Smooth muscle cell (in vitro differentiated cells): ENCODE data around the gene DGKD. TPM values are rescaled to one million over a fixed set of nuclear protein-coding genes. Genes with fewer than 3 reads are reported as not detected.

ENCODE experiments used
- DNase-seq: peaks from one replicate; lab custom pipeline; 2025; ENCODE audit not compliant: unreplicated experiment; lab: John Stamatoyannopoulos, UW
- H2AFZ ChIP-seq: fragments of 200-600 bp; sonication (generic); 2 replicates; pipeline ENCODE4 v1.6.0; 2016; ENCODE audit warnings: antibody characterized with exemption, low read depth, mild to moderate bottlenecking
- H3F3A ChIP-seq: fragments of 200-600 bp; sonication (generic); 2 replicates; pipeline ENCODE4 v1.6.0; 2017; ENCODE audit warnings: antibody characterized with exemption, low read depth
- H3K27ac ChIP-seq: fragments of 200-600 bp; sonication (generic); 2 replicates; pipeline ENCODE4 v1.5.1; 2016; ENCODE audit warnings: low read depth, mild to moderate bottlenecking
- H3K27me3 ChIP-seq: fragments of 200-600 bp; sonication (generic); 2 replicates; pipeline ENCODE4 v1.6.1; 2016; ENCODE audit warnings: low read depth, mild to moderate bottlenecking
- H3K36me3 ChIP-seq: fragments of 200-600 bp; sonication (generic); 2 replicates; pipeline ENCODE4 v1.5.1; 2016; ENCODE audit warnings: low read depth
- H3K4me1 ChIP-seq: fragments of 200-600 bp; sonication (generic); 2 replicates; pipeline ENCODE4 v1.5.1; 2016; ENCODE audit warnings: low read depth
- H3K4me2 ChIP-seq: fragments of 200-600 bp; sonication (generic); 2 replicates; pipeline ENCODE4 v1.6.0; 2016; ENCODE audit warnings: mild to moderate bottlenecking
- H3K4me3 ChIP-seq: fragments of 200-600 bp; sonication (generic); 2 replicates; pipeline ENCODE4 v1.5.1; 2016; ENCODE audit warnings: mild to moderate bottlenecking
- H3K79me2 ChIP-seq: fragments of 200-600 bp; sonication (generic); 2 replicates; pipeline ENCODE4 v1.6.0; 2016; ENCODE audit warnings: low read depth, mild to moderate bottlenecking
- H3K9ac ChIP-seq: fragments of 200-600 bp; sonication (generic); 2 replicates; pipeline ENCODE4 v1.6.0; 2016; ENCODE audit warnings: low read depth
- H3K9me3 ChIP-seq: fragments of 200-600 bp; sonication (generic); replicated peaks from 2 replicates; pipeline ENCODE4 v1.5.1; 2016; ENCODE audit warnings: low read depth
- H4K20me1 ChIP-seq: fragments of 200-600 bp; sonication (generic); 2 replicates; pipeline ENCODE4 v1.6.0; 2016; ENCODE audit warnings: low read depth
- CTCF ChIP-seq: fragments of 200-600 bp; sonication (generic); IDR thresholded peaks from 2 replicates; pipeline ENCODE4 v1.5.1; 2017; ENCODE audit warnings: borderline replicate concordance, mild to moderate bottlenecking, antibody characterized with exemption; ENCODE audit not compliant: insufficient read depth, poor library complexity, severe bottlenecking
- WGBS: methylation state at CpG from one replicate; pipeline ENCODE4 v1.1.7; 2016; ENCODE audit warnings: low lambda C conversion rate; 5-methylcytosine and 5-hydroxymethylcytosine counted together
- polyA plus RNA-seq: library from polyadenylated mRNA; unstranded; fragments of >200 nt; fragmentation: Nextera tagmentation; extraction: Ambion mirVana; gene quantifications from 2 replicates; pipeline ENCODE4 v1.2.1, GENCODE V29; 2016
- total RNA-seq: library from RNA; depleted of rRNA; stranded (reverse); fragments of >200 nt; gene quantifications from 2 replicates; pipeline ENCODE4 v1.2.3, GENCODE V29; 2014

DGKD gene
- total and polyA plus RNA-seq, 2 experiments from 2014 or later, result 12.2 to 14.2 TPM

- no peak overlapping the region for H3K4me3 ChIP-seq
- no peak overlapping the region for H3K9ac ChIP-seq
- H3K9me3 ChIP-seq, result no peaks in the 10 kb centered on the region
- H3K27me3 ChIP-seq, result no peaks in the 10 kb centered on the region
- no peak overlapping the region for H3K4me2 ChIP-seq
- H3K27ac ChIP-seq, result no peak overlapping the region
- H4K20me1 ChIP-seq, result peaks cover 20% of the 10 kb centered on the region
- 93% methylated on average over 6 of the region's 6 CpGs for WGBS
- H2AFZ ChIP-seq, result no peak overlapping the region
- peaks cover 90% of the 10 kb centered on the region for H3K79me2 ChIP-seq
- no peaks in the 10 kb centered on the region for H3K36me3 ChIP-seq
- no peaks in the 10 kb centered on the region for H3K4me1 ChIP-seq
- H3F3A ChIP-seq, result peaks cover 15% of the 10 kb centered on the region
- DNase-seq, result no peak
- TF ChIP-seq CTCF, result no peak
Measured at GRCh38 chr2:233365861-233366520, 11.7 kb downstream of the DGKD start.

DNA sequence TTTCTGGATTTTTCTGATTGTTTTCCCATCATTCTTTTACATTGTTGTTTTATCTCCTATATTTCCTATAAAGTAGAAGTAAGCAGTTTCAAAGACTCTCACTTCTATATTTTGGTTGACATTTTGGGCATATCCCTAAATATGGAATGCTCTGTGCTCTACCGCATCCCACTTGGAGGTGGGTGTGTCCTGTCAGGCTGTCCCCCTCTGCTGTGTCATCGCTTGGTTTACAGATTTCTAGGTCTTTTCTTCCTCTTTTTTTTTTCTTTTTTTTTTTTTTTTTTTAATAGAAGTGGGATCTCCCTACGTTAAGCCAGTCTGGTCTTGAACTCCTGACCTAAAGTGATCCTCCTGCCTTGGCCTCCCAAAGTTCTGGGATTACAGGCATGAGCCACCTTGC lies 13.3 kb downstream of the DGKD start:
- H3K9me3 ChIP-seq, result no peaks in the 10 kb centered on the region
- H3K4me3 ChIP-seq, result no peak overlapping the region

DNA sequence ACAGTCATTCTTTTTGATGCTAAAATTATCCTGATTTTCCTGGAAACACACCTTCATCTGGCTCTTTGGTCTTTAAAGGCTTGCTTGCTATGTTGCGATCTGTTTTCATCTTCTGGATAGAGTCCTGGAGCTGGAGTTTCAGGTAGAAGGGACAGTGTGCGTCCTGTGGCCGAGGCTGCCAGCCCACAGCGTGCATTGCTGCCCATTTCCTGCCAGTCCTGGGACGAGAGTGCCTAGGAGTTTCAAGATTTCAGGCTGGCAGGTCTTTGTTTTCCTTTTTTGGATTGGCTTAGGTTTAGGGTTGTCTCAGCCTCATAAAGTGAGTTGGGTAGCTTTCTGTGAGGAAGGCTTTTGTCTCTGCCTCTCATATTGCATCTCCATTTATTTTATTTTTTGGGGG lies 14.5 kb downstream of the DGKD start:
- WGBS, result 93% methylated on average over 5 of the region's 5 CpGs
- no peak for TF ChIP-seq CTCF
- no peak overlapping the region for H3K27ac ChIP-seq

More for the DNA sequence above, 13.3 kb downstream of the DGKD start:
- Histone ChIP-seq H3K4me1 (no peaks in the 10 kb centered on the region), H3K27ac (no peak overlapping the region), H3K9ac (no peak overlapping the region), H3K36me3 (no peaks in the 10 kb centered on the region), H3K27me3 (no peaks in the 10 kb centered on the region), H2AFZ (no peak overlapping the region), H3K4me2 (no peak overlapping the region), H3F3A (peaks cover under 1% of the 10 kb centered on the region), H3K79me2 (peaks cover 97% of the 10 kb centered on the region), H4K20me1 (peaks cover 13% of the 10 kb centered on the region)
- no peak for TF ChIP-seq CTCF
- 99% methylated on average over 2 of the region's 3 CpGs for WGBS
- DNase-seq, result no peak

GRCh38 chr2:233369462-233369861 lies 15.2 kb downstream of the DGKD start:
- no peak overlapping the region for H3K9ac ChIP-seq
- peaks cover 94% of the 10 kb centered on the region for H3K79me2 ChIP-seq
- no peaks in the 10 kb centered on the region for H3K27me3 ChIP-seq
- no peak for TF ChIP-seq CTCF
- H3K27ac ChIP-seq, result no peak overlapping the region
- WGBS, result 91% methylated on average over 8 of the region's 8 CpGs
- no peak overlapping the region for H3K4me2 ChIP-seq
- H4K20me1 ChIP-seq, result peaks cover 13% of the 10 kb centered on the region
- no peaks in the 10 kb centered on the region for H3F3A ChIP-seq
- no peaks in the 10 kb centered on the region for H3K36me3 ChIP-seq
- no peaks in the 10 kb centered on the region for H3K4me1 ChIP-seq
- no peak for DNase-seq
- no peak overlapping the region for H3K4me3 ChIP-seq
- no peaks in the 10 kb centered on the region for H3K9me3 ChIP-seq
- no peak overlapping the region for H2AFZ ChIP-seq

More for the DNA sequence above, 14.5 kb downstream of the DGKD start:
- Histone ChIP-seq H3K4me2 (no peak overlapping the region), H3K36me3 (no peaks in the 10 kb centered on the region), H3K9ac (no peak overlapping the region), H4K20me1 (peaks cover 13% of the 10 kb centered on the region), H3K4me3 (no peak overlapping the region), H2AFZ (no peak overlapping the region), H3K27me3 (no peaks in the 10 kb centered on the region), H3F3A (no peaks in the 10 kb centered on the region), H3K4me1 (no peaks in the 10 kb centered on the region), H3K9me3 (no peaks in the 10 kb centered on the region), H3K79me2 (peaks cover 97% of the 10 kb centered on the region)
- no peak for DNase-seq
